Testis (tissue), 3 donors: ENCODE data around the gene CAMTA1. TPM values are rescaled to one million over a fixed set of nuclear protein-coding genes. Genes with fewer than 3 reads are reported as not detected.

Source experiments
- DNase-seq: peaks from one replicate; pipeline ENCODE4 v3.0.0-alpha.2; 2019
- H3K27ac ChIP-seq, 2 donors: fragments of 200-600 bp; sonication (generic); one replicate each; pipeline ENCODE4 v1.5.1; 2019
- H3K27me3 ChIP-seq: fragments of 200-600 bp; sonication (generic); one replicate; pipeline ENCODE4 v1.5.1; 2019
- H3K36me3 ChIP-seq: fragments of 200-600 bp; sonication (generic); one replicate; pipeline ENCODE4 v1.5.1; 2017; ENCODE audit warnings: low read depth; ENCODE audit errors: missing control alignments
- H3K4me1 ChIP-seq: fragments of 200-600 bp; sonication (generic); one replicate; pipeline ENCODE4 v1.5.1; 2019
- H3K4me3 ChIP-seq, 2 donors: fragments of 200-600 bp; sonication (generic); one replicate each; pipeline ENCODE4 v1.5.1; 2017 to 2019
- H3K9me3 ChIP-seq: fragments of 200-600 bp; sonication (generic); one replicate; pipeline ENCODE4 v1.5.1; 2017
- POLR2A ChIP-seq: fragments of 450-650 bp; IDR thresholded peaks from one replicate; pipeline ENCODE4 v1.6.1; 2017; ENCODE audit warnings: antibody characterized with exemption, mild to moderate bottlenecking, moderate library complexity
- WGBS, 2 donors: methylation state at CpG; one replicate each; pipeline ENCODE4 v1.1.5; 2018; 5-methylcytosine and 5-hydroxymethylcytosine counted together
- intact Hi-C: fragments of 100-400 bp; cut with DNase I; formaldehyde crosslinking; loops from one replicate; pipeline ENCODE4 v1.15.1; 2023; ENCODE audit warnings: low total_unique reads
- polyA plus RNA-seq: library from polyadenylated mRNA; stranded (reverse); fragments of 350-450 nt; fragmentation: Illumina TruSeq; extraction: RNeasy Lipid Tissue Mini Kit (QIAGEN cat#74804); gene quantifications from one replicate; pipeline ENCODE4 v1.2.3, GENCODE V29; 2014; ENCODE audit warnings: low read depth, low replicate concordance; ENCODE audit not compliant: insufficient read depth
- total RNA-seq, 2 donors: library from RNA; depleted of rRNA; stranded (reverse); fragments of >200 nt; gene quantifications; one replicate each; pipeline ENCODE4 v1.2.3, GENCODE V29; 2016
- TF ChIP-seq, protein P1 (sequence below), 3 experiments: fragments of 450-650 bp in 2 of 3; fragments of 200-600 bp in 1 of 3; sonication (generic) in 1 of 3; IDR thresholded peaks; one replicate each; pipeline ENCODE4 v1.5.1; 2016 to 2019; ENCODE audit warnings: antibody characterized with exemption in 3 of 3, mild to moderate bottlenecking in 2 of 3, moderate library complexity in 1 of 3

Gene CAMTA1
- total and polyA plus RNA-seq, 3 donors from 2014 or later = 116 to 158 (median 119) TPM

DNA sequence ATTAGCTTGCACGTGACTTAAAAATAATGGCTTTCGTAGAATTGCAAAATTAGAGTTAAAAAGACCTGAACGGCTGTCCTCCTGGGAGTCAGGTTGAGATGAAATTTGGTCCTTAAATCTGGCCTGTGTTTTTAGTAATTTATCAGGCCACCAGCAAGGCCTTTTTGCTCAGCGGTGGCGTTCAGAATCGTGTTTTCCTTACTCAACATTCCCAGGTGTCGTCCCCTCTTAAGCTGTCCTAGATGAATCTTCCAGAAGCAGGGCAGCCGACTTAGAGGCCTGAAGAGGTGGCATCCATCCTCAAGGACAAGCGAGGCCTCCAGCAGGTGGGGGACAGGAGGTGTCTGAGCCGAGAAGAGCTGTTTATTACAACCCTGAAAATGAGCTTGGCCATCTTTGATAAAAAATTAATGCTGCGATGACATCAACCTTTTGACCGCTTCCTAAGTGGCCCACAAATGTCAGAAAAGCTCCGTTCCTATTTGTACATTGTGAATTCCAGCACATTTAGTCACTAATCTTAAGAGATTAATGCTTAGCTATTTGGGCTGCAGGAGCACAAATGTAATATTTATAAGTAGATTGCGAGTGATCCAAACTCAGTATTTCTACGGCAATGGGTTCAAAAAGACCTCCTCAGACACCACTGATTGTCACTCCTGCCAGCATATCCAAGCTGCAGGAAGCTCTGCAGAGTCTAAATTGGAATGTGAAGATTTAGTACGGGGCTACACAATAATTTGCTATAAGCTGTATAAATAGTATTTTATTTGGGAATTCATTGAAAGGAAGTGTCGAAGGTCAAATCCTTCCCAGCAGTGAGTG lies 641.7 kb downstream of the CAMTA1 start:
- no peaks in the 10 kb centered on the region for H3K27me3 ChIP-seq
- no peaks in the 10 kb centered on the region for H3K36me3 ChIP-seq
- H3K9me3 ChIP-seq = no peaks in the 10 kb centered on the region
- H3K4me3 ChIP-seq = no peak overlapping the region
- intact Hi-C loops = no loop called here
- no peak for DNase-seq
- H3K27ac ChIP-seq = no peak overlapping the region
- H3K4me1 ChIP-seq = no peaks in the 10 kb centered on the region
- 88% methylated on average over 17 of the region's 17 CpGs for WGBS, 2 donors
- TF ChIP-seq POLR2A = no peak
- TF ChIP-seq, protein P1, sequence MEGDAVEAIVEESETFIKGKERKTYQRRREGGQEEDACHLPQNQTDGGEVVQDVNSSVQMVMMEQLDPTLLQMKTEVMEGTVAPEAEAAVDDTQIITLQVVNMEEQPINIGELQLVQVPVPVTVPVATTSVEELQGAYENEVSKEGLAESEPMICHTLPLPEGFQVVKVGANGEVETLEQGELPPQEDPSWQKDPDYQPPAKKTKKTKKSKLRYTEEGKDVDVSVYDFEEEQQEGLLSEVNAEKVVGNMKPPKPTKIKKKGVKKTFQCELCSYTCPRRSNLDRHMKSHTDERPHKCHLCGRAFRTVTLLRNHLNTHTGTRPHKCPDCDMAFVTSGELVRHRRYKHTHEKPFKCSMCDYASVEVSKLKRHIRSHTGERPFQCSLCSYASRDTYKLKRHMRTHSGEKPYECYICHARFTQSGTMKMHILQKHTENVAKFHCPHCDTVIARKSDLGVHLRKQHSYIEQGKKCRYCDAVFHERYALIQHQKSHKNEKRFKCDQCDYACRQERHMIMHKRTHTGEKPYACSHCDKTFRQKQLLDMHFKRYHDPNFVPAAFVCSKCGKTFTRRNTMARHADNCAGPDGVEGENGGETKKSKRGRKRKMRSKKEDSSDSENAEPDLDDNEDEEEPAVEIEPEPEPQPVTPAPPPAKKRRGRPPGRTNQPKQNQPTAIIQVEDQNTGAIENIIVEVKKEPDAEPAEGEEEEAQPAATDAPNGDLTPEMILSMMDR (IDR thresholded peaks at IDR 0.05) = no peak

DNA sequence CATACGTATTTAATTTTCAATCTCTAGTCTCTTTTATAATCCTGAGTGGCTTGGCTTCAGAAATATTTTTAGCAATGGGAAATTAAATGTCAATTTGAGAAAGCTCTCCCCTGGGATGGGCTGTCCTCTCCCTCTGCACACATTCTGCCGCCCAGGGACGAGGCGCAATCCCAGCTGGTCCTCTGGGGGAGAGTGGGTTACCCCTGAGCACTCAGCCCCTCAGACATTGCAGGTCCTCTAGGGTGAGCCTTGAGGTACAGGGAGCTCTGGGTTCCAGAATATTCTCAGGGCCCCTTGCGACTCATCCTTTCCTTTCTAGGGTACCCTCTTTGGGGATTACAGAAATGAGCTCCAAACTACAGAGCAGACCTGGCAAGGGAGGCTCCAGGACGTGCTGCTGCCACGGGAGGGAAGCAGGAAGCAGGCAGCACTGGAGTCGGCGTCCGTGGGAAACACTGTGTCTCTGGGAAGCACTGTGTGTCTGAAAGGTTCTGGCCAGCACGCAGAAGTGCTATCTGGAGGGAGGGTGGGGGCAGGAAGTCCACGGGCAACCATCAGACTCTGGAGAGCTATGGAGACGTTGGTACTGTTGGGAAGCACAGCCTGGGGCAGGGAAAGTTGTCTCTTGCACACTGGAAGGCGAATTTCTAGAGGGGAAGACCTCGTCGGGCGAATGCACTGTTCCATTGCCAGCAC lies 642.5 kb downstream of the CAMTA1 start:
- WGBS, 2 donors = 58 to 68% methylated on average over 16 to 17 of the region's 17 CpGs
- H3K27ac ChIP-seq = no peak overlapping the region
- H3K4me3 ChIP-seq = no peak overlapping the region
- H3K4me1 ChIP-seq = no peaks in the 10 kb centered on the region
- TF ChIP-seq, protein P1 (IDR thresholded peaks at IDR 0.05) = no peak
- no peak for TF ChIP-seq POLR2A
- H3K36me3 ChIP-seq = no peaks in the 10 kb centered on the region
- H3K9me3 ChIP-seq = no peaks in the 10 kb centered on the region
- no peaks in the 10 kb centered on the region for H3K27me3 ChIP-seq
- intact Hi-C loops = no loop called here
- no peak for DNase-seq

DNA sequence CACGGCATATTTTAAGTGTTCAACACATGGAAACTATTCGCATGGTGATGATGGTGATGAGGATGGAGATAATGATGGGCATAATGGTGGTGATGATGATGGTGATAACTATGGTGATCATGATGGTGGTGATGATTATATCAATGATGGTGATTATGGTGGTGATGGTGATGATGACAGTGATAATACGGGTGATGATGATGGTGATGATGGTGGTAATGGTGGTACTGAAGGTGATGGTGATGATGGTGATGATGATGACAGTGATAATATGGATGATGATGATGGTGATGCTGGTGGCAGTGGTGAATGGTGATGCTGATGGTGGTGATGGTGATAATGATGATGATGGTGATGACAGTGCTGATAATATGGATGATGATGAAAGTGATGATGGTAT lies 644.0 kb downstream of the CAMTA1 start:
- H3K27me3 ChIP-seq = no peaks in the 10 kb centered on the region
- TF ChIP-seq, protein P1 (IDR thresholded peaks at IDR 0.05) = no peak
- no peak for TF ChIP-seq POLR2A
- WGBS, 2 donors = 97 to 98% methylated on average over 3 of the region's 3 CpGs
- H3K36me3 ChIP-seq = no peaks in the 10 kb centered on the region
- H3K9me3 ChIP-seq = no peaks in the 10 kb centered on the region
- no peak overlapping the region for H3K27ac ChIP-seq
- H3K4me1 ChIP-seq = no peaks in the 10 kb centered on the region
- no peak for DNase-seq
- no peak overlapping the region for H3K4me3 ChIP-seq
- intact Hi-C loops = no loop called here

DNA sequence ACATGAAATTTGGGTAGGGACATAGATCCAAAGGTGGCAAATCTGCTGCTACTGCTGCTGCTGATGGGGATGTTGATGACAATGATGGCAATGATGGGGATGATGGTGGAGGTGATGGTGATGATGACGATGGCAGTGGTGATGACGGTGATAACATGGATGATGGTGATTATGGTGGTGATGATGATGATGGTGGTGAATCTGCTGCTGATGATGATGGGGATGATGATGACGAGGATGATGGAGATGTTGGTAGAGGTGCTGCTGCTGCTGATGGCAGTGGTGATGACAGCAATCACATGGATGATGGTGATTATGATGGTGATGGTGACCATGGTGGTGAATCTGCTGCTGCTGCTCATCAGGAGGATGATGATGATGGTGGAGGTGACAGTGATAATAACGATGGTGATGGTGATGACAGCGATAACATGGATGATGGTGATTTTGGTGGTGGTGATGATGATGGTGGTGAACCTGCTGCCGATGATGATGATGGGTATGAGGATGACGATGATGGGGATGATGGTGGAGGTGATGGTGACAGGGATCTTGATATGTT lies 644.9 kb downstream of the CAMTA1 start:
- H3K27me3 ChIP-seq = no peaks in the 10 kb centered on the region
- WGBS, 2 donors = 95% methylated on average over 6 of the region's 7 CpGs
- no peak overlapping the region for H3K4me3 ChIP-seq
- no peaks in the 10 kb centered on the region for H3K4me1 ChIP-seq
- H3K36me3 ChIP-seq = no peaks in the 10 kb centered on the region
- TF ChIP-seq, protein P1 (IDR thresholded peaks at IDR 0.05) = no peak
- TF ChIP-seq POLR2A = no peak
- H3K27ac ChIP-seq = no peak overlapping the region
- DNase-seq = no peak
- intact Hi-C loops = no loop called here
- no peaks in the 10 kb centered on the region for H3K9me3 ChIP-seq
